Panc1 (cell line): ENCODE measurements around the gene KMT2C.

Experiments used
- CTCF ChIP-seq: fragments of 450-650 bp; IDR thresholded peaks from 2 replicates; pipeline ENCODE4 v1.5.1; 2017; ENCODE audit warnings: mild to moderate bottlenecking
- POLR2AphosphoS5 ChIP-seq: IDR thresholded peaks from 2 replicates; pipeline ENCODE4 v1.6.1; 2012; ENCODE audit warnings: mild to moderate bottlenecking, low read depth, low read length, moderate library complexity
- SIN3A ChIP-seq: IDR thresholded peaks from 2 replicates; pipeline ENCODE4 v1.6.1; 2012; ENCODE audit warnings: low read depth, mild to moderate bottlenecking, low read length, moderate library complexity, borderline replicate concordance; ENCODE audit not compliant: insufficient read depth
- TCF7L2 ChIP-seq: IDR thresholded peaks from 2 replicates; pipeline ENCODE4 v1.6.1; 2011; ENCODE audit warnings: mild to moderate bottlenecking, low read depth, low read length, inconsistent platforms
- TF ChIP-seq, protein P1 (sequence below), 2 experiments: IDR thresholded peaks; 2 replicates each; pipeline ENCODE4 v1.6.1; 2011 to 2012; ENCODE audit warnings: low read depth in 2 of 2, control low read depth in 1 of 2, low read length in 1 of 2, mild to moderate bottlenecking in 1 of 2, moderate library complexity in 1 of 2; ENCODE audit not compliant: insufficient read depth in 1 of 2

DNA sequence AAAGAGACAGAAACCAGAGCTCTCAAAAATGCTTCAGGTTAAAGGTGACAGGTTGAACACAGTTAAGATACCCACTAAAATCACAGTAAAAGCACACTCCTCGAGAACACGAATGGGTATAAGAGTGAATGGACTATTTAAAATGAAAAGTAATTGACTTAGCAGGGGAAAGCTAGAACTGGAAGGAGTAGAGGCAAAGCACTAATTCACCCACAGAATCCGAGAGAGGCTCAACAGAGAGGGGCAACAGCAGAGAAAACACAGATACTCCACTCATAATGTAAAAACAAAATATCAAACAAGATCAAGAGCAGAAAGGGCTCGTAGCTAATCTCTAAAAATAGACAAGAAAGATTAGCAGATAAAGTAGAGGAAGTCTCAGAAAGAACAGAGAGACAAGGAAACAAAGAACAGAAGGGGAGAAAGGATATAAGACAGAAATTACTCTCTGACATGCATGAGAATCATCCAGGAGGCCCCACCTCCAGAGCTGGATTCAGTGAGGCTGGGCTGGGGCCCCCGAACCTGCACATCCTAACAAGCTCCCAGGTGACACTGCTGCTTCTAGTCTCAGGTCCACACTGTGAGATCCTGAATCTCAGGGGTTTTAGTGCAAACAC is 292.7 kb downstream of the KMT2C start:
- TF ChIP-seq CTCF, result no peak
- TF ChIP-seq TCF7L2, result no peak
- TF ChIP-seq, protein P1, sequence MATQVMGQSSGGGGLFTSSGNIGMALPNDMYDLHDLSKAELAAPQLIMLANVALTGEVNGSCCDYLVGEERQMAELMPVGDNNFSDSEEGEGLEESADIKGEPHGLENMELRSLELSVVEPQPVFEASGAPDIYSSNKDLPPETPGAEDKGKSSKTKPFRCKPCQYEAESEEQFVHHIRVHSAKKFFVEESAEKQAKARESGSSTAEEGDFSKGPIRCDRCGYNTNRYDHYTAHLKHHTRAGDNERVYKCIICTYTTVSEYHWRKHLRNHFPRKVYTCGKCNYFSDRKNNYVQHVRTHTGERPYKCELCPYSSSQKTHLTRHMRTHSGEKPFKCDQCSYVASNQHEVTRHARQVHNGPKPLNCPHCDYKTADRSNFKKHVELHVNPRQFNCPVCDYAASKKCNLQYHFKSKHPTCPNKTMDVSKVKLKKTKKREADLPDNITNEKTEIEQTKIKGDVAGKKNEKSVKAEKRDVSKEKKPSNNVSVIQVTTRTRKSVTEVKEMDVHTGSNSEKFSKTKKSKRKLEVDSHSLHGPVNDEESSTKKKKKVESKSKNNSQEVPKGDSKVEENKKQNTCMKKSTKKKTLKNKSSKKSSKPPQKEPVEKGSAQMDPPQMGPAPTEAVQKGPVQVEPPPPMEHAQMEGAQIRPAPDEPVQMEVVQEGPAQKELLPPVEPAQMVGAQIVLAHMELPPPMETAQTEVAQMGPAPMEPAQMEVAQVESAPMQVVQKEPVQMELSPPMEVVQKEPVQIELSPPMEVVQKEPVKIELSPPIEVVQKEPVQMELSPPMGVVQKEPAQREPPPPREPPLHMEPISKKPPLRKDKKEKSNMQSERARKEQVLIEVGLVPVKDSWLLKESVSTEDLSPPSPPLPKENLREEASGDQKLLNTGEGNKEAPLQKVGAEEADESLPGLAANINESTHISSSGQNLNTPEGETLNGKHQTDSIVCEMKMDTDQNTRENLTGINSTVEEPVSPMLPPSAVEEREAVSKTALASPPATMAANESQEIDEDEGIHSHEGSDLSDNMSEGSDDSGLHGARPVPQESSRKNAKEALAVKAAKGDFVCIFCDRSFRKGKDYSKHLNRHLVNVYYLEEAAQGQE (IDR thresholded peaks at IDR 0.05; ENCODE audit: insufficient read depth in 1 of 2, low read depth in 2 of 2, low read length in 1 of 2), result no peak
- TF ChIP-seq POLR2AphosphoS5, result no peak
- no peak for TF ChIP-seq SIN3A
